Measurements from ENCODE around the gene PIM1.

- TF ChIP-seq SPI1 (IDR thresholded peaks at IDR 0.05; ENCODE audit: borderline replicate concordance, insufficient read depth, low read depth, low read length) = no peak
- TF ChIP-seq FOXM1 (IDR thresholded peaks at IDR 0.05; ENCODE audit: low read depth, low read length) = no peak
- TF ChIP-seq CEBPB (IDR thresholded peaks at IDR 0.05; ENCODE audit: borderline replicate concordance in 1 of 2, low read depth in 2 of 2, low read length in 2 of 2) = no peak
- TF ChIP-seq EZH2 (IDR thresholded peaks at IDR 0.05; ENCODE audit: borderline replicate concordance, control insufficient read depth, low read depth, low read length) = no peak
- TF ChIP-seq RFX5 (IDR thresholded peaks at IDR 0.05; ENCODE audit: low read depth, low read length) = no peak
- TF ChIP-seq SMAD1 (IDR thresholded peaks at IDR 0.05; ENCODE audit: low read depth, partially characterized antibody) = no peak
- no peak for TF ChIP-seq ESRRA (IDR thresholded peaks at IDR 0.05; ENCODE audit: low read length)
Observed at GRCh38 chr6:37190159-37190535, 20.2 kb downstream of the PIM1 start.
